Measurements from ENCODE around the gene RNF186.

The RNF186 gene

DNA sequence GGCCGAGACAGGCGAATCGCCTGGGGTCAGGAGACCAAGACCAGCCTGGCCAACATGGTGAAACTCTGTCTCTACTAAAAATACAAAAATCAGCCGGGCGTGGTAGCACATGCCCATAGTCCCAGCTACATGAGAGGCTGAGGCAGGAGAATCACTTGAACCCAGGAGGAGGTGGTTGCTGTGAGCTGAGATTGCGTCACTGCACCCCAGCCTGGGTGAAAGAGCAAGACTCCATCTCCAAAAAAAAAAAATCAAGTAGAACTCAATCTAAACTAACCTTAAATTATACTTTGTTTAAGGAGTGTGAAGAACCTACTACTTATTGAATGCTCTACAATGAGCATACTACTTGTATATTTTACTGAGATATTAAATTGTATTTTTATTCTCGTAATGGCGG lies 30.5 kb upstream of the RNF186 start:
- POLR2A ChIA-PET = no interaction called here
- DNase-seq (ENCODE audit: extremely low spot score) = no peak
- CTCF ChIA-PET = interaction anchor here (0.8 to 1.2 kb wide), 2 partner anchors 9 to 11 kb away, joined by 3 to 4 read pairs; no protein-coding TSS in a partner anchor
- TF ChIP-seq, protein P1, sequence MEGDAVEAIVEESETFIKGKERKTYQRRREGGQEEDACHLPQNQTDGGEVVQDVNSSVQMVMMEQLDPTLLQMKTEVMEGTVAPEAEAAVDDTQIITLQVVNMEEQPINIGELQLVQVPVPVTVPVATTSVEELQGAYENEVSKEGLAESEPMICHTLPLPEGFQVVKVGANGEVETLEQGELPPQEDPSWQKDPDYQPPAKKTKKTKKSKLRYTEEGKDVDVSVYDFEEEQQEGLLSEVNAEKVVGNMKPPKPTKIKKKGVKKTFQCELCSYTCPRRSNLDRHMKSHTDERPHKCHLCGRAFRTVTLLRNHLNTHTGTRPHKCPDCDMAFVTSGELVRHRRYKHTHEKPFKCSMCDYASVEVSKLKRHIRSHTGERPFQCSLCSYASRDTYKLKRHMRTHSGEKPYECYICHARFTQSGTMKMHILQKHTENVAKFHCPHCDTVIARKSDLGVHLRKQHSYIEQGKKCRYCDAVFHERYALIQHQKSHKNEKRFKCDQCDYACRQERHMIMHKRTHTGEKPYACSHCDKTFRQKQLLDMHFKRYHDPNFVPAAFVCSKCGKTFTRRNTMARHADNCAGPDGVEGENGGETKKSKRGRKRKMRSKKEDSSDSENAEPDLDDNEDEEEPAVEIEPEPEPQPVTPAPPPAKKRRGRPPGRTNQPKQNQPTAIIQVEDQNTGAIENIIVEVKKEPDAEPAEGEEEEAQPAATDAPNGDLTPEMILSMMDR (IDR thresholded peaks at IDR 0.05; ENCODE audit: control extremely low read depth, extremely low read depth, low read depth, missing control alignments) = no peak

DNA sequence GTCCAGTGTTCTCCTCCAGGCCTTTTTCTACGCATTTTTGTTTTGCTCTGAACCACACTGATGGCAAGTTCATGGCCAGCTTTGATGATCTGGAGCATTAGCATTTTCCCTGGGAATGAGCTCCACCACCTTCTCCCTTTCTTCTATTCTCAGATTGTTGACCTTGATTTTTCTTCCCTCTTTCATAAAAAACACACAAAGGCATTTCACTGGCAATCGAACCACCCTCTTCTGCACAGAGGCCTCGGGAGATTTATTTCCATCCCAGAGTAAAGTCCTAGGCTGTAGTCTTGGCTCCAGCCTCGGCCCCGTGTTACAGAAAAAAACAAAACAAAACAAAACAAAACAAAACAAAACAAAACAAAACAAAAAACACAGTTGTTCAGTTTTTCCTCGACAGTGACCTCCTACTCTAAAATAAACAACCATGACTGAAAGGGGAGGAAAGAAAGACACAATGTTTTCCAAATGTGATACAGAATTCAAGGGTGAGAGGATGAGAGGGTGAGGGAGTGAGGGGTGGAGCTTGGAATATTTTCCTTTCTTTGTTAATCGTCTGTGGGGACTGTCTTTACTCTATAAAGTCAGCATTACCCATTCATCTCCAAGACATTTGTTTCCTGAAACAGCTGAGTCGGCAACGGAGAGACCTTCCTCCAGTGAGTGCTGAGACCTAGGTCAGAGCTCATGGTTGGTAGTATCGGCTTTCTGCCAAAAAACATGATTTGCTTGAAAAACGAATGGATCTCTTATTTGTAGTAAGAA lies 29.8 kb upstream of the RNF186 start:
- TF ChIP-seq, protein P1 (IDR thresholded peaks at IDR 0.05; ENCODE audit: control extremely low read depth, extremely low read depth, low read depth, missing control alignments) = no peak
- POLR2A ChIA-PET = no interaction called here
- CTCF ChIA-PET = interaction anchor here (0.8 kb wide), 1 partner anchor 9 kb away, joined by 3 read pairs; no protein-coding TSS in a partner anchor
- no peak for DNase-seq (ENCODE audit: extremely low spot score)

DNA sequence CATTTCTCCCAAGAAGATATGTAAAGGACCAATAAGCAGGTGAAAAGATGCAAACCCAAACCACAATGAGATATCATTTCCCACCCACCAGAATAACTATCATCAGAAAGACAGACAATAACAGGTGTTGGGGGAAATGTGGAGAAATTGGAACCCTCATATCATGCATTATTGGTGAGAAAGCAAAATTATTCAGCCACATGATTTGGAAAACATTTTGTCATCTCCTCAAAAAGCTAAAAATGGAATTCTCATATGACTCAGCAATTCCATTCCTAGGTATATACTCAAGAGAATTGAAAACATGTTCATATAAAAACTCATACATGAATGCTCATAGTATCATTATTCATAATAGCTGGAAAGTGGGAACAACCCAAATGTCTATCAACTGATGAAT lies 25.1 kb upstream of the RNF186 start:
- POLR2A ChIA-PET = no interaction called here
- CTCF ChIA-PET = no interaction called here
- DNase-seq (ENCODE audit: extremely low spot score) = no peak
- TF ChIP-seq, protein P1 (IDR thresholded peaks at IDR 0.05; ENCODE audit: control extremely low read depth, extremely low read depth, low read depth, missing control alignments) = no peak

DNA sequence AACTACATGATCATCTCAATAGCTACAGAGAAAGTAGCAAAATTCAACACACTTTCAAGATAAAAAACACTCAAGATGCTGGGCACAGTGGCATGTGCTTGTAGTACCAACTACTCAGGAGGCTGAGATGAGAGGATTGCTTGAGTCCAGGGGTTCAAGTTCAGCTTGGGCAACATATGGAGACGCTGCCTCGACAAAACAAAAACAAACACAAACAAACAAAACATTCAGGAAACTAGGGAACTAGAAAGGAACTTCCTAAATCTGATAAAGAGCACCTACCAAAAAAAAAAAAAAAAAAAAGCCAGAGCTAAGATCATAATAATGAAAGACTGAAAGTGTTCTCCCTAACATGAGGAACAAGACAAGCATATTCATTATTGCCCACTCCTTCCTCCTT lies 22.8 kb upstream of the RNF186 start:
- TF ChIP-seq, protein P1 (IDR thresholded peaks at IDR 0.05; ENCODE audit: control extremely low read depth, extremely low read depth, low read depth, missing control alignments) = no peak
- ChIA-PET CTCF (no interaction called here), POLR2A (no interaction called here)
- no peak for DNase-seq (ENCODE audit: extremely low spot score)

DNA sequence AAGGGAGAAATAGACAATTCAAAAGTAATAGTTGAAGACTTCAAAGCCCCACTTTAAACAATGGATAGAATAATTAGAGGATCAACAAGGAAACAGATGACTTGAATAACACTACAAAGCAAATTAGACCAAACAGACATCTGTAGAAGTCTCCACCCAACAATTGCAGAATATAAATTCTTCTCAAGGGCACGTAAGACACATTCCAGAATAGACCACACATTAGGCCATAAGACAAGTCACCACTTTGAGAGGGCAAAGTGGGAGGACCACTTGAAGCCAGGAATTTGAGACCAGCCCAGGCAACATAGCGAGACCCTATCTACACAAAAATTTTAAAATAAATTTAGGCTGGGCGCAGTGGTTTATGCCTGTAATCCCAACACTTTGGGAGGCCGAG lies 20.5 kb upstream of the RNF186 start:
- DNase-seq (ENCODE audit: extremely low spot score) = no peak
- ChIA-PET CTCF (no interaction called here), POLR2A (no interaction called here)
- TF ChIP-seq, protein P1 (IDR thresholded peaks at IDR 0.05; ENCODE audit: control extremely low read depth, extremely low read depth, low read depth, missing control alignments) = no peak

DNA sequence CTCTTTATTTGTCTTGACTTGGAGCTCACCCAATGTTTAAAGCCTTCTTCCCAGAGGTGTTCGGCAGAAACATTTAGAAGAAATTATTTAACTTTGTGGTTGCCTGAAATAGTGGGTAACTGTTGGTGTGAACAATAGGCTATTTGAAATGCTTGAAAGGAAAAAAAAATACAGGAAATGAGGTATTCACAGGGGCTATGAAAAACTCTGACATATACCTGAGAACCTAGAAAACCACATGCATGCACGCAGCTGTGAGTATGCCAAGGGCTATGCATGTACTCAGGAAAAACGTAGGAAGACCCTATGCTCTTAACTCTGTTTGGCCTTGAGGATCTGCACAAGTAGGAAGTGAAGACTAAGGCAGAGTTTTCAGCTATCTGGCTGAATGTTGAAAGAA lies 16.4 kb upstream of the RNF186 start:
- ChIA-PET POLR2A (no interaction called here), CTCF (no interaction called here)
- TF ChIP-seq, protein P1 (IDR thresholded peaks at IDR 0.05; ENCODE audit: control extremely low read depth, extremely low read depth, low read depth, missing control alignments) = no peak
- no peak for DNase-seq (ENCODE audit: extremely low spot score)
